Measurements from ENCODE around the gene CRADD.
A peak's percentile ranks its signal among the peaks of the same experiment; 100 is the strongest.

The CRADD gene

GRCh38 chr12:93819050-93819491, 141.9 kb downstream of the CRADD start:
- Histone ChIP-seq H3K79me2 (peaks cover 43% of the 10 kb centered on the region), H3K27me3 (ENCODE audit: control insufficient read depth, insufficient read depth, low read length) (no peaks in the 10 kb centered on the region), H3K4me3 (ENCODE audit: low read depth, low read length) (no peak overlapping the region), H3K4me2 (ENCODE audit: low read length) (no peak overlapping the region), H3K4me1 (peaks cover 21% of the 10 kb centered on the region), H2AFZ (no peak overlapping the region), H3K36me3 (ENCODE audit: control insufficient read depth, insufficient read depth, low read length) (no peaks in the 10 kb centered on the region), H3K9ac (no peak overlapping the region), H3K9me3 (ENCODE audit: control insufficient read depth, low read length) (no peaks in the 10 kb centered on the region), H3K27ac (peak overlapping the region; percentile 25)
- TF ChIP-seq CTCF (IDR thresholded peaks at IDR 0.05), result no peak

GRCh38 chr12:93823616-93824391, 146.6 kb downstream of the CRADD start:
- Histone ChIP-seq H3K9me3 (ENCODE audit: control insufficient read depth, low read length) (no peaks in the 10 kb centered on the region), H3K27ac (peak overlapping the region; percentile 54), H3K4me3 (ENCODE audit: low read depth, low read length) (peak overlapping the region; percentile 4), H3K36me3 (ENCODE audit: control insufficient read depth, insufficient read depth, low read length) (no peaks in the 10 kb centered on the region), H3K27me3 (ENCODE audit: control insufficient read depth, insufficient read depth, low read length) (no peaks in the 10 kb centered on the region), H3K9ac (no peak overlapping the region), H3K4me2 (ENCODE audit: low read length) (peak overlapping the region; percentile 39), H2AFZ (peak overlapping the region; percentile 39), H3K79me2 (peaks cover 35% of the 10 kb centered on the region), H3K4me1 (peaks cover 21% of the 10 kb centered on the region)
- no peak for TF ChIP-seq CTCF (IDR thresholded peaks at IDR 0.05)

GRCh38 chr12:93824514-93825500, 147.6 kb downstream of the CRADD start:
- H3K27ac ChIP-seq, result peak overlapping the region; percentile 54

GRCh38 chr12:93825501-93825888, 148.3 kb downstream of the CRADD start:
- H3K27me3 ChIP-seq (ENCODE audit: control insufficient read depth, insufficient read depth, low read length), result no peaks in the 10 kb centered on the region
- H3K9me3 ChIP-seq (ENCODE audit: control insufficient read depth, low read length), result no peaks in the 10 kb centered on the region
- no peak overlapping the region for H3K4me3 ChIP-seq (ENCODE audit: low read depth, low read length)
- no peak overlapping the region for H3K9ac ChIP-seq
- H3K4me2 ChIP-seq (ENCODE audit: low read length), result no peak overlapping the region
- TF ChIP-seq CTCF (IDR thresholded peaks at IDR 0.05), result no peak
- no peak overlapping the region for H2AFZ ChIP-seq
- H3K79me2 ChIP-seq, result peaks cover 35% of the 10 kb centered on the region
- H3K4me1 ChIP-seq, result peaks cover 24% of the 10 kb centered on the region
- H3K36me3 ChIP-seq (ENCODE audit: control insufficient read depth, insufficient read depth, low read length), result no peaks in the 10 kb centered on the region
- H3K27ac ChIP-seq, result peak overlapping the region; percentile 54

More at GRCh38 chr12:93824514-93825500, 147.6 kb downstream of the CRADD start:
- Histone ChIP-seq H2AFZ (peak overlapping the region; percentile 43), H3K27me3 (ENCODE audit: control insufficient read depth, insufficient read depth, low read length) (no peaks in the 10 kb centered on the region), H3K9me3 (ENCODE audit: control insufficient read depth, low read length) (no peaks in the 10 kb centered on the region), H3K36me3 (ENCODE audit: control insufficient read depth, insufficient read depth, low read length) (no peaks in the 10 kb centered on the region), H3K4me2 (ENCODE audit: low read length) (no peak overlapping the region), H3K4me1 (peaks cover 24% of the 10 kb centered on the region), H3K4me3 (ENCODE audit: low read depth, low read length) (no peak overlapping the region), H3K9ac (no peak overlapping the region), H3K79me2 (peaks cover 39% of the 10 kb centered on the region)
- TF ChIP-seq CTCF (IDR thresholded peaks at IDR 0.05), result no peak

Measured in parathyroid adenoma (tissue), 2 donors.